H1 (cell line): ENCODE data around the gene LCN10. TPM values are rescaled to one million over a fixed set of nuclear protein-coding genes. Genes with fewer than 3 reads are reported as not detected.

ENCODE experiments used
- CTCF ChIA-PET: fragments of 300-600 bp; sonication (Branson Sonifier 250); formaldehyde crosslinking; loops from one replicate; lab custom pipeline; 2021; ENCODE audit not compliant: partially characterized antibody; lab: Charles Lee
- POLR2A ChIA-PET: fragments of 300-600 bp; sonication (Branson Sonifier 250); formaldehyde crosslinking; loops from one replicate; lab custom pipeline; 2021; ENCODE audit warnings: inconsistent platforms; ENCODE audit not compliant: partially characterized antibody; lab: Charles Lee
- DNase-seq, 2 experiments: peaks; one replicate each; pipeline versions ENCODE4 v3.0.0 to v3.0.0-alpha.2; 2010 to 2022; ENCODE audit warnings: low spot score in 2 of 2, low read depth in 1 of 2, mixed read lengths in 1 of 2
- FAIRE-seq: peaks from 2 replicates; lab custom pipeline; 2011; peaks lifted over from hg19 to GRCh38; lab: Jason Lieb, UNC
- H2AFZ ChIP-seq: 2 replicates; pipeline ENCODE4 v1.8.1; 2012; ENCODE audit warnings: low read length, inconsistent platforms
- H2AK5ac ChIP-seq: 2 replicates; pipeline ENCODE4 v1.6.1; 2013; ENCODE audit warnings: low read depth, low read length
- H2BK120ac ChIP-seq: replicated peaks from 2 replicates; pipeline ENCODE3; 2013; ENCODE audit warnings: low read depth, low read length, inconsistent platforms
- H2BK12ac ChIP-seq: 2 replicates; pipeline ENCODE4 v1.6.1; 2013; ENCODE audit warnings: low read depth, low read length
- H2BK15ac ChIP-seq: 2 replicates; pipeline ENCODE4 v1.6.1; 2013; ENCODE audit warnings: low read length
- H2BK20ac ChIP-seq: 2 replicates; pipeline ENCODE4 v1.6.1; 2013; ENCODE audit warnings: low read length
- H2BK5ac ChIP-seq: 2 replicates; pipeline ENCODE4 v1.6.1; 2013; ENCODE audit warnings: low read depth, low read length
- H3K14ac ChIP-seq: 2 replicates; pipeline ENCODE4 v1.6.1; 2013; ENCODE audit warnings: inconsistent platforms; ENCODE audit not compliant: insufficient read length
- H3K18ac ChIP-seq: 2 replicates; pipeline ENCODE4 v1.6.1; 2013; ENCODE audit warnings: low read length; ENCODE audit errors: extremely low read depth
- H3K23ac ChIP-seq: 2 replicates; pipeline ENCODE4 v1.6.1; 2013; ENCODE audit warnings: inconsistent platforms; ENCODE audit not compliant: insufficient read length
- H3K23me2 ChIP-seq: 2 replicates; pipeline ENCODE4 v1.6.1; 2013; ENCODE audit warnings: low read depth, low read length
- H3K27ac ChIP-seq: 2 replicates; pipeline ENCODE4 v1.6.1; 2011; ENCODE audit warnings: low read depth, low read length, inconsistent platforms
- H3K27me3 ChIP-seq, 4 experiments: replicated peaks in 1 of 4; 1 replicate in 1 of 4; 2 replicates in 3 of 4; pipeline versions ENCODE4 v1.6.1 to v1.8.1; 2011 to 2013; ENCODE audit warnings: low read length in 3 of 4, mild to moderate bottlenecking in 3 of 4, inconsistent platforms in 2 of 4, mixed read lengths in 2 of 4, moderate library complexity in 1 of 4; ENCODE audit not compliant: control insufficient read depth in 3 of 4, insufficient read depth in 3 of 4; ENCODE audit errors: extremely low read depth in 1 of 4
- H3K36me3 ChIP-seq, 4 experiments: 2 replicates each; pipeline versions ENCODE4 v1.6.1 to v1.8.1; 2011 to 2013; ENCODE audit warnings: mild to moderate bottlenecking in 4 of 4, low read length in 3 of 4, moderate library complexity in 2 of 4, control low read depth in 1 of 4, inconsistent platforms in 1 of 4; ENCODE audit not compliant: insufficient read depth in 4 of 4, control insufficient read depth in 2 of 4
- H3K4ac ChIP-seq: replicated peaks from 2 replicates; pipeline ENCODE3; 2013; ENCODE audit warnings: low read length, low read depth, mixed read lengths, inconsistent platforms; ENCODE audit not compliant: insufficient read length
- H3K4me1 ChIP-seq, 4 experiments: replicated peaks in 1 of 4; 1 replicate in 1 of 4; 2 replicates in 3 of 4; pipeline versions ENCODE4 v1.6.1 to v1.8.1; 2011 to 2013; ENCODE audit warnings: low read length in 3 of 4, inconsistent platforms in 2 of 4, mixed read lengths in 1 of 4; ENCODE audit not compliant: insufficient read depth in 4 of 4, control insufficient read depth in 3 of 4
- H3K4me2 ChIP-seq, 2 experiments: 2 replicates each; pipeline versions ENCODE4 v1.6.1 to v1.8.1; 2011 to 2013; ENCODE audit warnings: low read depth in 2 of 2, low read length in 2 of 2, control low read depth in 1 of 2, inconsistent platforms in 1 of 2, mild to moderate bottlenecking in 1 of 2; ENCODE audit not compliant: insufficient read depth in 1 of 2
- H3K4me3 ChIP-seq, 4 experiments: fragments of 200-600, 300-600 bp in 1 of 4; sonication (generic), shearing (Covaris generic), sonication (Bioruptor Twin) in 1 of 4; 2 replicates each; pipeline versions ENCODE4 v1.5.1 to v1.8.1; 2011 to 2016; ENCODE audit warnings: low read length in 4 of 4, low read depth in 3 of 4, control low read depth in 2 of 4, inconsistent platforms in 2 of 4, mild to moderate bottlenecking in 2 of 4, mixed read lengths in 1 of 4, moderate library complexity in 1 of 4; ENCODE audit not compliant: insufficient read depth in 2 of 4; ENCODE audit errors: extremely low read depth in 1 of 4
- H3K56ac ChIP-seq: replicated peaks from 2 replicates; pipeline ENCODE3; 2013; ENCODE audit warnings: low read depth, mild to moderate bottlenecking, mixed read lengths, low read length, inconsistent platforms; ENCODE audit not compliant: insufficient read length
- H3K79me1 ChIP-seq: 2 replicates; pipeline ENCODE4 v1.6.1; 2013; ENCODE audit warnings: low read depth, low read length, control low read depth
- H3K79me2 ChIP-seq, 2 experiments: 2 replicates each; pipeline versions ENCODE4 v1.6.1 to v1.8.1; 2012 to 2013; ENCODE audit warnings: low read length in 2 of 2, mild to moderate bottlenecking in 2 of 2, inconsistent platforms in 1 of 2; ENCODE audit not compliant: insufficient read depth in 2 of 2, control insufficient read depth in 1 of 2
- H3K9ac ChIP-seq, 4 experiments: replicated peaks in 1 of 4; 1 replicate in 1 of 4; 2 replicates in 3 of 4; pipeline versions ENCODE4 v1.6.1 to v1.8.1; 2011 to 2013; ENCODE audit warnings: low read depth in 3 of 4, low read length in 3 of 4, control low read depth in 2 of 4, mild to moderate bottlenecking in 2 of 4, moderate library complexity in 2 of 4, inconsistent platforms in 1 of 4; ENCODE audit errors: extremely low read depth in 1 of 4
- H3K9me3 ChIP-seq, 2 experiments: 2 replicates each; pipeline versions ENCODE4 v1.6.1 to v1.8.1; 2012 to 2013; ENCODE audit warnings: mild to moderate bottlenecking in 2 of 2, moderate library complexity in 2 of 2, control low read depth in 1 of 2, inconsistent platforms in 1 of 2, low read depth in 1 of 2, low read length in 1 of 2, mixed read lengths in 1 of 2; ENCODE audit not compliant: insufficient read depth in 2 of 2
- H4K20me1 ChIP-seq, 2 experiments: replicated peaks in 1 of 2; 2 replicates each; pipeline versions ENCODE3 to v1.8.1; 2011 to 2013; ENCODE audit warnings: inconsistent platforms in 2 of 2, low read length in 2 of 2, mild to moderate bottlenecking in 1 of 2; ENCODE audit not compliant: insufficient read depth in 2 of 2, control insufficient read depth in 1 of 2
- H4K5ac ChIP-seq: 2 replicates; pipeline ENCODE4 v1.6.1; 2013; ENCODE audit warnings: low read length, low read depth, mixed read lengths, inconsistent platforms; ENCODE audit not compliant: insufficient read length
- H4K8ac ChIP-seq: 2 replicates; pipeline ENCODE4 v1.8.0; 2013; ENCODE audit warnings: mild to moderate bottlenecking, moderate library complexity, low read length, inconsistent platforms; ENCODE audit not compliant: insufficient read depth; ENCODE audit errors: extremely low read depth
- H4K91ac ChIP-seq: replicated peaks from 2 replicates; pipeline ENCODE3; 2013; ENCODE audit warnings: low read length, mixed read lengths, inconsistent platforms; ENCODE audit not compliant: insufficient read length
- BRCA1 ChIP-seq: IDR thresholded peaks from 2 replicates; pipeline ENCODE4 v1.6.1; 2012; ENCODE audit warnings: low read depth, low read length, improper control_type of control experiment
- GABPA ChIP-seq: IDR thresholded peaks from 2 replicates; pipeline ENCODE4 v1.6.1; 2011; ENCODE audit warnings: mild to moderate bottlenecking, low read length, moderate library complexity, borderline replicate concordance; ENCODE audit not compliant: insufficient read depth
- NRF1 ChIP-seq: IDR thresholded peaks from 2 replicates; pipeline ENCODE4 v1.6.1; 2011; ENCODE audit warnings: mild to moderate bottlenecking, low read depth, low read length, improper control_type of control experiment
- PHF8 ChIP-seq: fragments of 200-600 bp; sonication (generic); conservative IDR thresholded peaks from 2 replicates; pipeline ENCODE4 v1.7.1; 2012; ENCODE audit warnings: low read depth, mild to moderate bottlenecking, inconsistent platforms, low read length, moderate library complexity
- POLR2AphosphoS5 ChIP-seq: IDR thresholded peaks from 2 replicates; pipeline ENCODE4 v1.6.1; 2011; ENCODE audit warnings: low read depth, low read length
- RBBP5 ChIP-seq: IDR thresholded peaks from 2 replicates; pipeline ENCODE4 v1.7.1; 2012; ENCODE audit warnings: low read depth, mild to moderate bottlenecking, inconsistent platforms, low read length, moderate library complexity, borderline replicate concordance
- SUZ12 ChIP-seq: fragments of 200-600 bp; sonication (generic); IDR thresholded peaks from 2 replicates; pipeline ENCODE4 v1.6.1; 2012; ENCODE audit warnings: mild to moderate bottlenecking, inconsistent platforms, low read length, moderate library complexity, mixed read lengths
- TAF7 ChIP-seq: optimal IDR thresholded peaks from 2 replicates; pipeline ENCODE3; 2011; ENCODE audit warnings: low read depth, mild to moderate bottlenecking, inconsistent platforms, low read length, moderate library complexity, borderline replicate concordance
- TBP ChIP-seq: IDR thresholded peaks from 2 replicates; pipeline ENCODE4 v1.6.1; 2011; ENCODE audit warnings: low read depth, low read length, improper control_type of control experiment
- WGBS, 2 experiments: shearing (Covaris generic) in 1 of 2; methylation state at CpG; one replicate each; pipeline versions ENCODE4 v1.1.6 to v1.1.7; 2013 to 2015; ENCODE audit warnings: low lambda C conversion rate in 2 of 2, mixed read lengths in 2 of 2, inconsistent platforms in 1 of 2, low coverage in 1 of 2, missing lambda C conversion rate in 1 of 2; ENCODE audit not compliant: insufficient replicate concordance in 2 of 2, insufficient coverage in 1 of 2, insufficient read length in 1 of 2; ENCODE audit errors: extremely low coverage in 1 of 2, missing lambda C conversion rate in 1 of 2; 5-methylcytosine and 5-hydroxymethylcytosine counted together
- polyA plus RNA-seq, 7 experiments: library from polyadenylated mRNA; depleted of rRNA in 3 of 7; stranded (reverse) in 5 of 7; unstranded in 2 of 7; fragments of >200 nt in 5 of 7; fragments of 200-250 nt in 2 of 7; gene quantifications; 1 replicate in 5 of 7; 2 replicates in 1 of 7; 4 replicates in 1 of 7; pipeline versions ENCODE4 v1.2.1 to v1.2.3, GENCODE V29; 2011 to 2013; ENCODE audit warnings: missing spikeins in 2 of 7, mixed read lengths in 2 of 7
- total RNA-seq: library from RNA; stranded (reverse); fragmentation: NEBNext Ultra II Directional; extraction: Animal tissue kit (Norgen Biotek cat#: 25700); gene quantifications from 2 replicates; pipeline ENCODE4 v1.2.1, GENCODE V29; 2021
- TF ChIP-seq, protein P1 (sequence below): IDR thresholded peaks from 2 replicates; pipeline ENCODE4 v1.6.1; 2012; ENCODE audit warnings: inconsistent platforms

The LCN10 gene
- total and polyA plus RNA-seq, 2 of the 8 experiments (the other 6 are each of a cell fraction or from before 2014, with no cell fraction given): 2.6 to 2.8 TPM

- peak within 1 kb of the TSS; percentile 77; the same call in 1 of the 2 replicates for H2BK5ac ChIP-seq
- H3K4me1 ChIP-seq: peaks cover 0 to 7% (median 3%) of the 10 kb centered on the region in 4 experiments; a peak in 4 of 7 replicates
- no peaks in the 10 kb centered on the region for H3K27me3 ChIP-seq
- H2BK20ac ChIP-seq: no peak within 1 kb of the TSS
- WGBS, 2 experiments: 2% methylated on average over 44 of the region's 70 CpGs; no CpG with 5 or more reads in 1 of the 2 experiments
- FAIRE-seq (no peak), DNase-seq (peak; percentile 99 to 100)
- H3K9ac ChIP-seq: peak within 1 kb of the TSS in 3 of 4 experiments; percentile 33 to 71 (median 69); a peak in 5 of 7 replicates
- H3K4me2 ChIP-seq: peak within 1 kb of the TSS; percentile 71 to 94
- H3K79me2 ChIP-seq: no peaks in the 10 kb centered on the region
- peaks cover 0 to 8% of the 10 kb centered on the region in 2 experiments for H4K20me1 ChIP-seq
- peak within 1 kb of the TSS; percentile 78 for H3K27ac ChIP-seq
- H2BK15ac ChIP-seq: 0 out of 2 replicates have a peak within 1 kb of the TSS, but pooled peaks have one; percentile 25
- H3K9me3 ChIP-seq: no peaks in the 10 kb centered on the region
- no peak within 1 kb of the TSS; the same call in 1 of the 2 replicates for H2BK12ac ChIP-seq
- H4K8ac ChIP-seq: peak within 1 kb of the TSS; percentile 59; the same call in 1 of the 2 replicates
- no peak within 1 kb of the TSS for H2AFZ ChIP-seq
- no peak within 1 kb of the TSS for H3K56ac ChIP-seq
- no peak within 1 kb of the TSS for H2AK5ac ChIP-seq
- CTCF ChIA-PET: interaction anchor here (0.6 to 1.2 kb wide), 3 partner anchors 9 to 244 kb away, joined by 3 to 4 read pairs (median 4); no protein-coding TSS in a partner anchor
- H4K5ac ChIP-seq: peak within 1 kb of the TSS; percentile 28
- POLR2A ChIA-PET: no interaction called here
- H3K14ac ChIP-seq: no peak within 1 kb of the TSS
- H3K4me3 ChIP-seq: peak within 1 kb of the TSS; percentile 61 to 84 (median 81)
- H3K23me2 ChIP-seq: no peaks in the 10 kb centered on the region; the same call in 1 of the 2 replicates
- H3K18ac ChIP-seq: no peak within 1 kb of the TSS; the same call in 1 of the 2 replicates
- no peaks in the 10 kb centered on the region; the same call in 1 of the 2 replicates for H3K79me1 ChIP-seq
- H3K4ac ChIP-seq: peak within 1 kb of the TSS; percentile 27
- no peak within 1 kb of the TSS for H2BK120ac ChIP-seq
- H4K91ac ChIP-seq: peak within 1 kb of the TSS; percentile 61
- H3K36me3 ChIP-seq: no peaks in the 10 kb centered on the region
- no peak within 1 kb of the TSS for H3K23ac ChIP-seq
- no peak for TF ChIP-seq TAF7
- 0 out of 2 replicates have a peak, but pooled peaks have one; percentile 25 for TF ChIP-seq PHF8
- TF ChIP-seq, protein P1, sequence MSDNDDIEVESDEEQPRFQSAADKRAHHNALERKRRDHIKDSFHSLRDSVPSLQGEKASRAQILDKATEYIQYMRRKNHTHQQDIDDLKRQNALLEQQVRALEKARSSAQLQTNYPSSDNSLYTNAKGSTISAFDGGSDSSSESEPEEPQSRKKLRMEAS: no peak
- no peak for TF ChIP-seq BRCA1
- no peak for TF ChIP-seq SUZ12
- TF ChIP-seq TBP: peak; percentile 2; the same call in 1 of the 2 replicates
- TF ChIP-seq GABPA: no peak
- no peak for TF ChIP-seq RBBP5
- TF ChIP-seq NRF1: peak; percentile 97
- TF ChIP-seq POLR2AphosphoS5: peak; percentile 6; the same call in 1 of the 2 replicates
Measured at GRCh38 chr9:136790640-136791515, 48.1 kb upstream of the LCN10 start, which contains the start of gene TMEM141. TMEM141 (plus strand) TSS chr9:136791344; CDS start chr9:136791371, 27 bp downstream.
